ENCODE measurements around the gene RDH14.

DNA sequence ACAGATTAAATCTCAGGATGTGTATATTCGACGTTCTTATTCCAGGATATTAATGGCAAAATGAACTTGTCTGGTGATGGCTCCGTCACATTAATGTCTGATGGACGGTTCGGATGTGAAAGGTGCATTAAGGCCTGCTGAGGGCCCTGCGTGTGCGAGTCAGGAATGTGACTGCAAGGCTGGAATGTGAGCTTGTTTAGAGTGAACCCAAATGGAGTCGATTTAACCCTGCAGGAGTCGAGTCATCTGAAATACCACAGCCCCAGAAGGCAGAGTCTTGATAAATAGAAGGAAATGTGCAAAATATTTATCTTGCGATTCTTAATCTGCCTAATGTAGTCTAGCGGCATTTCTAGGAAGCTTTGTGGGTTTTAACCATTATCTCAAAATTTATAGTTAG lies 44.3 kb downstream of the RDH14 start:
- no peak for TF ChIP-seq CTCF (IDR thresholded peaks at IDR 0.05)
- TF ChIP-seq POLR2A (IDR thresholded peaks at IDR 0.05): no peak
